Renal cortical epithelial cell (primary cell): ENCODE data around the gene GATD1. TPM values are rescaled to one million over a fixed set of nuclear protein-coding genes. Genes with fewer than 3 reads are reported as not detected.
A peak's percentile ranks its signal among the peaks of the same experiment; 100 is the strongest.

Source experiments
- DNase-seq: peaks from one replicate; pipeline ENCODE4 v3.0.0-alpha.2; 2011; ENCODE audit warnings: low read depth
- total RNA-seq: library from RNA; depleted of rRNA; stranded (reverse); fragments of >200 nt; gene quantifications from 2 replicates; pipeline ENCODE4 v1.2.3, GENCODE V29; 2014

The GATD1 gene, protein sequence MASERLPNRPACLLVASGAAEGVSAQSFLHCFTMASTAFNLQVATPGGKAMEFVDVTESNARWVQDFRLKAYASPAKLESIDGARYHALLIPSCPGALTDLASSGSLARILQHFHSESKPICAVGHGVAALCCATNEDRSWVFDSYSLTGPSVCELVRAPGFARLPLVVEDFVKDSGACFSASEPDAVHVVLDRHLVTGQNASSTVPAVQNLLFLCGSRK
- total RNA-seq = 16.7 and 38.0 TPM in 2 replicates

DNA sequence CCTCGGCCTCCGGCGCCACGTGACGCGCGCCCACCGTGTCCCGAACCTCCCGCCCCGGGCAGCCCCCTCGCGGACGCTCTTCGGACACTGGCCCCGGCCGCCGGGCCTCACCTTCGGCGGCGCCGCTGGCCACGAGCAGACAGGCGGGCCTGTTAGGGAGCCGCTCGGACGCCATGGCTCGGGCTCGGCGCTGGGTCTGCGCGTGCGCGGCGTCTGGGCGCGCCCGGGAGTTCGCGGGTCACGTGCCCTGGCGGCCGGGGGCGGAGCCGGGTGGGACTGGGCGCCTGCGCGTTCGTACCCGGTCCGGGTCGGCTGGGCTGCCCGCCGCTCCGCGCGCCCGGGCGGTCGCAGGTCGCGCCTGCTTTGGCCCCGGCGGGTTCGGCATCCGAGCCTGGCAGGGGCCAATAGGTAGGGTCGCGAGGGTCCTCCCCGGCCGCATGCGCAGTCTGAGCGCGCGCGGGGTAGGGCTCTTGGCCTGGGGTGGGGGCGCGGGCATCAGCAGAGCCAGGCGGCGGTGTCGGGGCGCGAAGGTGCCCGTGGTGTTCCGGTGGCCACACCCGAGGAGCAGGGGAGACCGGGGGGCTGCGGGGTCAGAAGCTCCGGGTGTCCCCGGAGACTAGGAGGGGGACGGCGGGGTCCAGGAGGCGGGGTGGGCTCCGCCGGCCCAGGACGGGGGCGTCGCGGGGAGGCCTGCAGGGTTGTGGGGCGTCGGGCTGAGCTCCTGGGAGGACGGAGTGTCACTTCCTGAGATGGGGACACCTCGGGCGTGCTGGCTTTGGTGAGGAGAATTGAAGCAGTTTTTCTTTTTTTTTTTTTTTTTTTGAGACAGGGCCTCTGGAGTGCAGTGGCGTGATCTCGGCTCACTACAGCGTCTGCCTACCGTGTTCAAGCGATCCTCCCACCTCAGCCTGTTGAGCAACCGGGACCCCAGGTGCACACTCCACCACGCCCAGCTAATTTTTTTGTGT, at the start of gene GATD1:
GATD1 (minus strand) TSS at position 200 of the 968 bp plus-strand sequence; CDS start at position 175, 25 bp downstream.
- DNase-seq = peak; percentile 56

DNA sequence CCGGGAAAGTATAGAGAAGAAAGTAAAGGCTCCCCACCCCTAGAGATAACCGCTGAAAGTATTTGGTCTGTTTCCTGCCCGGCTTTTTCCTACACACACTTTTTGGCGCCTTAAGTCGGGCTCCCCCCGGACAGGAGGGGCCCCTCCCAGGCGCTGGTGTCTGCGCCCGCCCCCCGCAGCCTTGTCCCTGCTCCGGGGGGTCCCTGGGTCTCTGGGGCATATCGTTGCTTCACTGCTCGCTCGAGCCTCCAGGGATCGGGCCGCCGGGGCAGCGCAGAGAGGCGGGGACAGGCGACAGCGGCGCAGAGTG, 49.5 kb upstream of the GATD1 start:
- no peak for DNase-seq

DNA sequence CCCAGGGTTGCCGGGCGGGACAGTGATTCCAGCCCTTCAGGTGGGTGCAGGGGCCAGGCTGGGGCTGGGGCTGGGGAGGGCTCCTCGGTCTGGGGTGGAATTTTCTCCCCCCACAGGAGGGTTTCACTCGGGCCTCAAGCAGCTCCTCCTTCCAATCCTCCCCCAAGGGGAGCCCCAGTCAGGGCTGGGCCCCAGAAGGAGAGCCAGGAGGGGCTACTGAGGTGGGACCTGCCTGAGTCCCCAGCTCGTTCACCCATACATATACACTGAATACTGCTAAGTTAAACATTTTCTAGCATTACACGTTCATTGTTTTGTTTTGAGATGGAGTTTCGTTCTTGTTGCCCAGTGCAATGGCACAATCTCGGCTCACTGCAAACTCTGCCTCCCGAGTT, 48.9 kb upstream of the GATD1 start:
- peak; percentile 31 for DNase-seq

DNA sequence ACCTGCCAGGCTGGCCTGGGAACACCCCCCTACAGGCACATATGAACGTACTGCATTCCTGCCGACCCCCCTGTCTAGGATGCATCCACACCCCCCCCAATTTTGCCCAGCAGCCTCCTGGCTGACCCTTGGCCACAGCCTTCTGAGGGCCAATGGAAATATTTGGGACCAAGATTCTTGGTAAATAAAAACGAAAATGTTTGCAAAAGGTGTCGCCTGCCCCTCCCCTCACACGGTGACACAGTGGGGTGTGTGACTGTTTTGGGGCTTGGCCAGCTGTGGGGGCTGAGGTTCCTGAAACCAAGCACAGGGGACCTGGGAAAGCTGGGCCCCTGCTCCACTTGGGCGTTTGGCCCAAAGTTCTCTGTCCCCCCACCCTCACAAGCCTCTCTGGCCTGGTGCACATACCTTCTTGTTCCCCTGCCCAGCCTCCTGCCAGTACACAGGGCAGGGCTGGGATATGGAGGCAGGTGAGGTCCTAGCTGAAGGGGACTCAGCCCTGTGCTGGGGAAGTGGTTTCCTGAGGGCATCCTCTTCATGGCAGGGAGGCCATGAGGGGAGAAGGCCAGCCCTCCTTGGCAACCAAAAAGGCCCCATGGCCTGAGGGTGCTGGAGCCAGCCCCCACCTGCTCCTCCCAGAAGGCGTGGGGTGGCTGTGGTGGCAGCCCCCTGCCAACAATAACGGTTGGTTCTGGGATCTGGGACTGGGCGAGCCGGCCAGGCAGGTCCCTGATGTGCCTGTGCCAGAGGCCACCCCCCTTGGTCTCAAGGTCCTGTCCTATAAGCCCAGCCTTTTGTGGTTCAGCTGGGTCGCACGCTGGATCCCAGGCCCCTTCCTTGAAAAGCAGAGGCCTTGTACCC, 48.3 kb upstream of the GATD1 start:
- DNase-seq = no peak

DNA sequence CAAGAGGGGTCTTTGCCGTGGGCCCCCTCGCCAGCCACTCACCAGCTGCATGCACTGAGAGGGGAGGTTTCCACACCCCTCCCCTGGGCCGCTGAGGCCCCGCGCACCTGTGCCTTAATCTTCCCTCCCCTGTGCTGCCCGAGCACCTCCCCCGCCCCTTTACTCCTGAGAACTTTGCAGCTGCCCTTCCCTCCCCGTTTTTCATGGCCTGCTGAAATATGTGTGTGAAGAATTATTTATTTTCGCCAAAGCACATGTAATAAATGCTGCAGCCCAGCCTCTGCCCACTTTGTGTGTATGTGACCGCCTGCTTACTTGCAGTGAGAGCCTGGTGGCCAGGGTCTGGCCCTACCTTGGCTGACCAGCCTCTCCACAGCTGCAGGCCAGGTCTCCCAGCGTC, 47.7 kb upstream of the GATD1 start:
- DNase-seq = no peak

DNA sequence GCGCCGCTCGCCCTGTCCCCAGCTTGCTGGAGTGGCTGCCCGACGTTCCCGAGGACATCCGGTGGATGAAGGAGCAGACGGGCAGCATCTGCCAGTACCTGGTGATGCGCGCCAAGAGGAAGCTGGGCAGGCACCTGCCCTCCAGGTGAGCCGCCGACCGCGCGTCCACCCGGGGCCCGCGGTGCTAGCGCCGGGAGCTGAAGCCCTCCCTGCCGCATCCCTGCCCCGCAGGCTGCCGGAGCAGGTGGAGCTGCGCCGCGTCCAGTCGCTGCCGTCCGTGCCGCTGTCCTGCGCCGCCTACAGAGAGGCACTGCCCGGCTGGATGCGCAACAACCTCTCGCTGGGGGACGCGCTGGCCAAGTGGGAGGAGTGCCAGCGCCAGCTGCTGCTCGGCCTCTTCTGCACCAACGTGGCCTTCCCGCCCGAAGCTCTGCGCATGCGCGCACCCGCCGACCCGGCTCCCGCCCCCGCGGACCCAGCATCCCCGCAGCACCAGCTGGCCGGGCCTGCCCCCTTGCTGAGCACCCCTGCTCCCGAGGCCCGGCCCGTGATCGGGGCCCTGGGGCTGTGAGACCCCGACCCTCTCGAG, 47.1 kb upstream of the GATD1 start:
- no peak for DNase-seq

DNA sequence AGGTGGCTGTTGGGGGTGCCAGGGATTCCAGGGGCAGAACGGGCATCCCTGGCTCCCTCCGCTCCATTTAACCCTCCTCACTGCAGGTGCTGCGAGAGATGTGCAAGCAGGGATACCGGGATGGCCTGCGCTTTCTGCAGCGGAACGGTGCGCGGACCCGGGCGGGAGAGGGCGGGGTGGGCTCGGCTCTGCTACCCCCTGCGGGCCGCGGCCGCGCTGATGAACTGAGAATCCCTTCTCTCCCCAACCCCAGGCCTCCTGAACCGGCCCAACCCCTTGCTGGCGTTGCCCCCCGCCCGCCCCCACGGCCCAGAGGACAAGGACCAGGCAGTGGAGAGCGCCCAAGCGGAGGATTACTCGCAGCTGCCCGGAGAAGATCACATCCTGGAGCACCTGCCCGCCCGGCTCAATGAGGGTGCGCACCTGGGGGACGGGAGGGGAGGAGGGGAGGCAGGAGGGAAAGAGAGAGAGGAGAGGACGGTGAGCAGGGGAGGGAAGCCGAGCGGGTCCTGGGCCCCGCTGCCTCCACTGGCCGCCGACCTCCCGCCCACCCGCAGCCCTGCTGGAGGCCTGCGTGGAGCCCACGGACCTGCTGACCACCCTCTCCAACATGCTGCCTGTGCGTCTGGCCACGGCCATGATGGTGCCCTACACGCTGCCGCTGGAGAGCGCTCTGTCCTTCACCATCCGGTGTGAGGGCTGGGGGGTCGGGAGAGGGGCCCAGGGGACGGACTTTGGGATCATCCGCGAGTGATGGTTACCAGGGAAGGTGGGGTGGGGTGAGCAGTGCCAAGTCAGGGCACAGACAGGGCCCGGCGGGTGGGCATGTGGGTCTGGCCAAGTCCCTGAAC, 46.4 kb upstream of the GATD1 start:
- DNase-seq = no peak

DNA sequence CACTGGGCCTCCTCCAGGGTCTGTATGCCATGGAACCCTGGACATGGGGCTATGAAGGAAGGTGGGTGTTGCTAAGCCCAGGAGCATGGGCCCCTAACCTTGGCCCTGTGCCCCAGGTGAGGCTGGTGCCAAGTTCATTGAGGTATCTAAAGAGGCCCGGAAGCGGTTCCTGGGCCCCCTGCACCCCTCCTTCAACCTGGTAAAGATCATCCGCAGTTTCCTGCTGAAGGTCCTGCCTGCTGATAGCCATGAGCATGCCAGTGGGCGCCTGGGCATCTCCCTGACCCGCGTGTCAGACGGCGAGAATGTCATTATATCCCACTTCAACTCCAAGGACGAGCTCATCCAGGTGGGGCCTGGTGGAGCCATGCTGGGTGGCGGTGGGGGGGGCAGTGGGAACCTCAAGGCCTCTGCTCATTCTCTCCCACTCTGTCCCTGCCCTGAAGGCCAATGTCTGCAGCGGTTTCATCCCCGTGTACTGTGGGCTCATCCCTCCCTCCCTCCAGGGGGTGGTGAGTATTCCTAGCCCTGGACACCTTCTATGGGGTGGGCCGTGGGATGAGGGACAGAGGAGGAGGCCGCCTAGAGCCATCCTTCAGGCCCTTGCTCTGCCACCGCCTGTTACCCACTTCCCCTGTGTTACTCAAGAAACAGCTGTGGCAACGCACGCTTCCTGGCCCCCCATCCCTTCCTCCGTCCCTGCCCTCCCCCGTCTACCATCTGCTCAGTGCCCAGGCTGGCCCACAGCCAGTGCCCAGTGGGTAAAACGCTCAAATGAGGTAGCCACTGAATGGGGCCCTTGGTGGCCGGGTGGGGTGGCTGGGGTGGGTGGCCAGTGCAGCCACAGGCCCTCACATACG, 44.5 kb upstream of the GATD1 start:
- DNase-seq = no peak

DNA sequence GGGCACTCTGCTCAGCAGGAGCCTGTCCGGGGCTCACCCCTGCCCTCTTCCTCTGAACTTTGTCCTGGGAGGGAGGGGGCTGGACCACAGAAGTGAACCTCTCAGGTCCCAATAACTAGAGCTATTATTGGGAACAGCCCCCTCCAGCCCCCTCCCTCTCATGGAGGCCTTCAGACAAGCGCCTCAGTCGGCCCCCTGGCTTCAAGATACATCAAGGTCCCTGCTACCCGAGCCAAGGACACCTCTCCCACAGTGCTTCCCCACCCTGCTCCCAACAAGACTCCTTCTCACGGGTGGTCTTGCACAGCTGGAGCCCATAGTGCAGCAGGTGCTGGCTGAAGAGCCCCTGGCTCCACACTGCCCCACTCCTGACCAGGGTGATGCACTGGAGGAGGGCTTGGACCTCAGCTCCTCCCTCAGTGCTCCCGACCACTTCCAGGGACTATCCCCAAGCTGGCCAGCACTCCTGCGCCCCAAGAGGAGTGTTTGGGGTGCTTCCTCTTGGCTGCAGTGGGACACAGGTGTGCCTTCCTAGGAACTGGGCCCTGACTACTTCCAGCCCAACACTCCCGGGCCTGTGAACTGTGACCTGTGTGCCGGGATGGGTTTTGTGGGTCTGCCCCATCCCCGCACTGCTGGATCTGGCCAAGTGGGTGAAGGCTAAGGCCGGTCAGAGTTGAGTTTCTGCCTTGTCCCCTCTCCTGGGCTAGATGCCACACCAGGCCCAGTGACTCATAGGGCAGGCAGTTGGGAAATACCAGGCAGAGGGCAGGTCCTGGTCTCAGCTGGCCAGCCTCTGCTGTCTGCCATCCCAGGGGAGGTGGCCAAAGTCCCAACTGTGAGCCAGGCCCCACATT, 43.6 kb upstream of the GATD1 start:
- peak; percentile 84 for DNase-seq

DNA sequence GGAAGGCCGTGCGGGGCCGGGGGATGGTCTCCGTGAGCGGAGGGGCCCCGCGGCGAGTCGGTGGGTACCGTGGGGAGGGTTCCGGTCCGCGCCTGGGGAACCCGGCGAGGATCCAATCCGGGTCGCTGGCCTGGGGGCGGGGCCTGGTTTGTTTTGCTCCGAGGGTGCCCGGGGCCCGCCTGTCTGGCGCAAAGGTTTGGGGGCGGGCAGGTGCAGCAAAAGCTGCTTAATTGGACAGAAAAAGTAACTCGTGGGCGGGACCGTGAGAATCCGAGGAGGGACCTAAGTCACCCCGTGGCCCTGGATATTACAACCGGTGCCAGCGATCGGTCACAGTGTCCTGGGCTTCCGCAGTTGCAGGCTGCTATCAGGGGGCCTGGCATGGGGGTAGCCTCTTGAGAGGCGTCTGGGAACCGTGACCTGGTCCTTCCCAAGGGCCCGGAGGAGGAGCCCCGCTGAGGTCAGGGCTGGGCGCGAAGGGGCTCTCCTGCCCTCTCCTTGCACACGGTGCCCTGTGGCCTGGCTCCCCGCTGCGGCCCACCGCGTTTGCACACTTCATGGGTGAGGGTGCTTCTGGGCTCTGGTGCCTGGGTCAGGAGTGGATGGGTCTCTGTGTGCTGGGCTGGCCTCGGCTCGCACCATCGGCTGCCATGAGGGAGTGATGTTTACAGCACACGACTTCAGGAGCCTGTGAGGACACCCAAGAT, 42.8 kb upstream of the GATD1 start:
- DNase-seq = peak; percentile 82

DNA sequence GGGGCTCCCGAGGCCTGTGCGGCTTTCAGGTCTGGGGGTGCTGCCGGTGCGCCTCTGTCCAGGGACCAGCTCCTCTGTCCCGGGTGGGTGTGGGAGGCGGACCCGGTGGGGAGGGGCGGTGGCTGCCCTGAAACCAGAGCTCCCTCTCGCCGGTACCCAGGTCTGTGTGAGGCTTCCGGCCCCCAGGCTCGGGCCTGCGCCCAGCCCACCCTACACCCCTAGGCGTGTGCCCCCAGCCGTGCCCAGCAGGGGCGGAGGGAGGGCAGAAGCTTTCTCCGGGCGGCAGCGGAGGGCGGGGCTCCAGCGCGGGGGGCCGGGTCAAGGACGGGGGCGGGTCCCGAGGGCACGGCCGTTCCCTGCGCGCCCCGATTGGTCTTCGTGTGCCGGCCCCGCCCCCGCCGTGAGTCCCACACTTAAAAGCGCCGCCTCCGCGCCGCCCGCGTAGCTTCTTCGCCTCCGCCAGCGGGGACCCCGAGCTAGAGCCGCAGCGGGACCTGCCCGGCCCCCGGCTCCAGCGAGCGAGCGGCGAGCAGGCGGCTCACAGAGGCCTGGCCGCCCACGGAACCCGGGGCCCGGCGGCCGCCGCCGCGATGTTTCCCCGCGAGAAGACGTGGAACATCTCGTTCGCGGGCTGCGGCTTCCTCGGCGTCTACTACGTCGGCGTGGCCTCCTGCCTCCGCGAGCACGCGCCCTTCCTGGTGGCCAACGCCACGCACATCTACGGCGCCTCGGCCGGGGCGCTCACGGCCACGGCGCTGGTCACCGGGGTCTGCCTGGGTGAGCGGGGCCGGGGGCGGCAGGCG, 42.0 kb upstream of the GATD1 start:
- no peak for DNase-seq

DNA sequence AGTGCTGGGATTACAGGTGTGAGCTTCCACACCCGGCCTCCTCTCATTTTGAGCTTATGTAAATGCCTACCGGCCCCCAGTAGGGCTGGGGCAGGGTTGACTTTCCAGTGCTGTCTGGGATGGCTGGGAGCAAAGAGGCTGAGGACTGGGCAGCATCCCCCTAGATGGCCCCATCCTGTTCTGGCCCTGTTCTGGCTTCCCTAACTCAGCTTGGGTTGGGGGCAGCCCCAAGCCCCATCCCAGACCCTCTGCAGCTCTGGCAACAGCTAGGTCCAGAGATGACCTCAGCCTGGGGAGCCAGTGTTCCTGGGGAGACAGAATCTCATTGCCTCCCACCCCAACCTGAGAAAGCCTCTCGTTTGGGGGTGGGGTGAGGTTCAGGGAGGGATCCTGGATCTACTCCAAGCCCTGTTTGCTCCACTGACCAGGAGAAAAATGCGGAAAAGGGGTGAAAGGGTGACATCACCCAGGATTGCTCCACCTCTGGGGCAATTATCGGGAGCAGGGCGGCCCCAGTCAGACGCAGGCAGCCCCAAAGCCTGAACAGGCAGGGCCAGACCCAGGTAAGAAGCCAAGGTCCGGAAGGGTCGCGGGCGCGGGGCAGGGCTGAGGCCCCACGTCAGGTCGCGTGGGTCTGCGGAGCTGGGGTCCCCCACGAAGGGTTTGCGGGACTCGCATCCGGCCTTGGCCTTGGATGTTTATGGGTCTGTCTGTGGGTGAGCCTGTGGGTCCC, 41.3 kb upstream of the GATD1 start, which contains the start of gene PNPLA2:
PNPLA2 (plus strand) TSS at position 519 of the 733 bp plus-strand sequence. CDS start 805 bp downstream, outside the sequence.
- DNase-seq = peak; percentile 79

DNA sequence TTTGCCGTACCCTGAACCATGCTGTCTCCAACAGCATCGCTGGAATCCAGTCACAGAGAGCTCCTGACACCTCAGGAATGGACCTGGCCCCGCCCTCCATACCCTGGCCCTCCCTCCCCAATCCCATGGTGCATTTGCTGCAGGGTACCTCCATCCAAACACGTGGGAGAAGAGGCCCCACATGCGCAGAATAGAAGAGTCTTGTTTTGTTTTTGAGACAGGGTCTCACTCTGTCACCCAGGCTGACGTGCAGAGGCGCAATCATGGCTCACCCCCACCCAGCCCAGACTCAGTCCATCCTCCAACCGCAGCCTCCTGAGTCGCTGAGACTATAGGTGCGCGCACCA, 39.1 kb upstream of the GATD1 start:
- DNase-seq = no peak

DNA sequence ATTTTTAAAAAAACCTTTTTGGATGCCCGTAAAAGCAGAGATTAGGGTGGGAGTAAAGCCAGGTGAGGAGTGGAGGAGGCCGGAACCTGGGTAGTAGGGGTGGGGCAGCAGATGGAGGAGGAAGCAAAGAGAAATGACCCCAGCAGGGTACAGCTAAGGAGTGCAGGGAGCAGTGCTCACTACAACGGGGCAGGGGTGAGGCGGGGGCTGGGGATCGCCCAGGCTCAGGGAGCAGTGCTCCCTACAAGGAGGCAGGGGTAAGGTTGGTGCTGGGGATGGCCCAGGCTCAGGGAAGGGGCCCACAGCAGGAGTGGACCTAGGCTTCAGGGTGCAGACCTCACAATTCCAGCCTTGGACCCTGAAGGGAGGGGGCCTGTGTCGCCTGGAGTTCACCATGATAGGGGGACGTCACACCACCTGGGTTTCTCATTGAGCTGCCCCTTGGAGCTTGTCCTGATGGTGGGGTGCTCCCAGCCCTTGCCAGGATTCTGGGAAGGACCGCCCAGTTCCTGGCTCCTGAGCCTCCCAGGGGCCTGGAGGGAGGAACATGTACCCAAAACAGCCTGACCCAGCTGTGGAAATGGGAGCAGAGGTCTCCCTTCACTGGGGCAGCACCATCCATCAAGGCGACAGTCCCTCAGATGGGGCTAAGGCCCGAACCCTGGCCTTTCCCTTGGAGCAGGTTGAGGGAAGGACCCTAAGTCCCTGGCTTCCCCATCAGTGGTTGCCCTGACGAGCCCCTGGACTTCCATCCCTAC, 38.6 kb upstream of the GATD1 start:
- DNase-seq = no peak

DNA sequence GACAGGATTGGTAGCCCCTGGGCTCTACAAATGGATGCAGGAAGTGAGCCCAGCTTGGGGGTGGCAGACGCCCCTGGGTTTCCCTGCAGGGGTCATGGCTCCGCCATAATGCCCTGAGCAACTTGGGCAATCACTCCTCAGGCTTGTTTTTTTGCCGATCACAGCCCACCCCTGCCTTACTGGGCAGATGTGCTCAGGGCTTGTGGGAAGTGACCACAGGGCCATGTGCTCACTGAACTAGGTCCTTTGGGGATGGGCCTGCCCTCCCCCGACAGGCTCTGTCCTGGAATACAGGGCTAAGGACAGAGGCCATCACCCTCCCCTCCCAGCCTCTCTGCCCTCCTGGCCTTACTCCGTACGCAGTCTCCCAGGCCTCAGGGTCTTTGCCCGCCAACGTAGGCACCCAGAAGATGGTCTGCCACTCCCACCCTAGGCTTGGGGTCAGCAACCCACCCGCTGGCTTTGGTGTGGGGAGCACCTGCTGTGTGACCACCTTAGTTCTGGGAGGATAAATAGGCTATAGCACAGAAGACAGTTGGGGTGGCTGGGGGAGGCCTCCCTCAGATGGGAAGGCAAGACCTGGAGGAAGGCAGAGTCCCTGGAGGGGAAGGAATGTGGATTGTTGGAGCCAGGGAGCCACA, 36.3 kb upstream of the GATD1 start:
- no peak for DNase-seq

DNA sequence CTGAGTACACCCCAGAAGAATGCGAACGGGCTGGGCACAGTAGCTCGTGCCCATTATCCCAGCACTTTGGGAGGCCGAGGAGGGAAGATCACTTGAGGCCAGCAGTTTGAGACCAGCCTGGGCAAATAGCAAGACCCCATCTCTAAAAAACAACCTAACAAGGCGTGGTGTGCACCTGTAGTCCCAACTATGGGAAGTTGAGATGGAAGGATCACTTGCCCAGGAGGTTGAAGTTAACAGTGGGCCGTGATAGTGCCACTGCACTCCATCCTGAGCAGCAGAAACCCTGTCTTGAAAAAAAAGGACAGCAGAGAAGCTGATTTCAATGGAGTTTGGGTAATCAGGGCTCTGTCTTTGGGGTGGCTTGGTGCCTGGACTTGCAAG, 35.8 kb upstream of the GATD1 start:
- DNase-seq = no peak
